WTC11 (cell line): ENCODE measurements around the gene NEK2. TPM values are rescaled to one million over a fixed set of nuclear protein-coding genes. Genes with fewer than 3 reads are reported as not detected.
"Not testable (repeated sequence)": the region's sequence is repeated elsewhere in the genome, so short reads cannot be mapped to it uniquely, and the experiment has no call there.

ENCODE experiments used
- ATAC-seq: fragments of 200-7000 bp; cut with Tn5 transposase; 2 replicates; pipeline ENCODE4 v1.10.0; 2021; ENCODE audit warnings: mild to moderate bottlenecking, moderate library complexity
- CTCF ChIA-PET: fragments of 300-600 bp; sonication (Branson Sonifier 250); formaldehyde crosslinking; loops from one replicate; lab custom pipeline; 2021; ENCODE audit warnings: antibody characterized with exemption; lab: Charles Lee
- POLR2A ChIA-PET: fragments of 350-600 bp; sonication (Branson Sonifier 250); formaldehyde crosslinking; loops from one replicate; lab custom pipeline; 2021; ENCODE audit warnings: antibody characterized with exemption; lab: Charles Lee
- DNase-seq: peaks from one replicate; pipeline ENCODE4 v3.0.0; 2021; ENCODE audit warnings: low spot score
- H3K27ac Mint-ChIP-seq: 2 replicates; pipeline ENCODE4 v1.8.0; 2021; ENCODE audit warnings: mixed read lengths
- H3K27me3 Mint-ChIP-seq: 2 replicates; pipeline ENCODE4 v1.8.0; 2021; ENCODE audit warnings: low read depth, mild to moderate bottlenecking, moderate library complexity, mixed read lengths
- H3K36me3 Mint-ChIP-seq: 2 replicates; pipeline ENCODE4 v1.8.0; 2021; ENCODE audit warnings: mixed read lengths
- H3K4me1 Mint-ChIP-seq: 2 replicates; pipeline ENCODE4 v1.8.0; 2022; ENCODE audit warnings: mixed read lengths
- H3K4me3 Mint-ChIP-seq: 2 replicates; pipeline ENCODE4 v1.8.0; 2021; ENCODE audit warnings: mild to moderate bottlenecking, moderate library complexity, mixed read lengths
- H3K9me3 Mint-ChIP-seq: 2 replicates; pipeline ENCODE4 v1.8.0; 2021; ENCODE audit warnings: mixed read lengths
- AFF4 ChIP-seq: sonication (generic); formaldehyde crosslinking; IDR thresholded peaks from 2 replicates; pipeline ENCODE4 v1.8.1; 2023; ENCODE audit warnings: mild to moderate bottlenecking, missing genetic modification reagents, borderline replicate concordance
- CTCF ChIP-seq: fragments of 200-600 bp; IDR thresholded peaks from 2 replicates; pipeline ENCODE4 v1.8.0; 2022; ENCODE audit warnings: antibody characterized with exemption
- E2F5 ChIP-seq: sonication (generic); formaldehyde crosslinking; IDR thresholded peaks from 2 replicates; pipeline ENCODE4 v1.8.1; 2022; ENCODE audit warnings: mild to moderate bottlenecking, moderate library complexity, missing genetic modification reagents
- ETV6 ChIP-seq: sonication (generic); formaldehyde crosslinking; IDR thresholded peaks from 2 replicates; pipeline ENCODE4 v1.8.1; 2022; ENCODE audit warnings: mild to moderate bottlenecking, missing genetic modification reagents
- IRF2 ChIP-seq: sonication (generic); formaldehyde crosslinking; IDR thresholded peaks from 2 replicates; pipeline ENCODE4 v1.8.0; 2022; ENCODE audit warnings: low read depth, missing genetic modification reagents, borderline replicate concordance
- NFE2L1 ChIP-seq: sonication (generic); formaldehyde crosslinking; IDR thresholded peaks from 2 replicates; pipeline ENCODE4 v1.8.1; 2023; ENCODE audit warnings: missing genetic modification reagents
- NR2C2 ChIP-seq: sonication (generic); formaldehyde crosslinking; IDR thresholded peaks from 2 replicates; pipeline ENCODE4 v1.8.0; 2022; ENCODE audit warnings: mild to moderate bottlenecking, missing genetic modification reagents
- PRDM15 ChIP-seq: sonication (generic); formaldehyde crosslinking; IDR thresholded peaks from 2 replicates; pipeline ENCODE4 v1.8.0; 2022; ENCODE audit warnings: missing genetic modification reagents
- PREB ChIP-seq: sonication (generic); formaldehyde crosslinking; IDR thresholded peaks from 2 replicates; pipeline ENCODE4 v1.8.1; 2022; ENCODE audit warnings: mild to moderate bottlenecking, missing genetic modification reagents, moderate library complexity, borderline replicate concordance
- RORB ChIP-seq: fragments of 250-450 bp; sonication (Bioruptor Pico); IDR thresholded peaks from 2 replicates; pipeline ENCODE4 v1.9.0; 2021; ENCODE audit warnings: mild to moderate bottlenecking
- SOX15 ChIP-seq: fragments of 250-450 bp; sonication (Bioruptor Pico); IDR thresholded peaks from 2 replicates; pipeline ENCODE4 v1.9.0; 2021; ENCODE audit warnings: mild to moderate bottlenecking
- TCF7 ChIP-seq: sonication (generic); formaldehyde crosslinking; IDR thresholded peaks from 2 replicates; pipeline ENCODE4 v1.8.0; 2022; ENCODE audit warnings: mild to moderate bottlenecking, low read depth, missing genetic modification reagents, moderate library complexity
- total RNA-seq: library from RNA; stranded (reverse); gene quantifications from 3 replicates; pipeline ENCODE4 v1.2.3, GENCODE V29; 2021
- TF ChIP-seq, protein P1 (sequence below): fragments of 250-450 bp; sonication (Bioruptor Pico); IDR thresholded peaks from 2 replicates; pipeline ENCODE4 v1.9.0; 2021; ENCODE audit warnings: moderate library complexity, mild to moderate bottlenecking, inconsistent platforms, borderline replicate concordance
- TF ChIP-seq, protein P2 (sequence below): fragments of 250-450 bp; sonication (Bioruptor Pico); IDR thresholded peaks from 2 replicates; pipeline ENCODE4 v2.1.2; 2022; ENCODE audit warnings: mild to moderate bottlenecking, moderate library complexity

Gene NEK2
- total RNA-seq, 1 experiment from 2014 or later: 23.5 TPM

GRCh38 chr1:211683396-211684297 is 8.2 kb upstream of the NEK2 start (continued):
- TF ChIP-seq PREB (CRISPR knock-in tag): no peak
- TF ChIP-seq, protein P1, sequence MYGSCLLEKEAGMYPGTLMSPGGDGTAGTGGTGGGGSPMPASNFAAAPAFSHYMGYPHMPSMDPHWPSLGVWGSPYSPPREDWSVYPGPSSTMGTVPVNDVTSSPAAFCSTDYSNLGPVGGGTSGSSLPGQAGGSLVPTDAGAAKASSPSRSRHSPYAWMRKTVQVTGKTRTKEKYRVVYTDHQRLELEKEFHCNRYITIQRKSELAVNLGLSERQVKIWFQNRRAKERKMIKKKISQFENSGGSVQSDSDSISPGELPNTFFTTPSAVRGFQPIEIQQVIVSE (CRISPR knock-in tag): no peak
- no peak for TF ChIP-seq TCF7
- no peak for TF ChIP-seq NR2C2

GRCh38 chr1:211682186-211682585 is 6.8 kb upstream of the NEK2 start:
- not testable (repeated sequence) for H3K27me3 Mint-ChIP-seq
- CTCF ChIA-PET: interaction anchor here (1.2 to 3.4 kb wide), 8 partner anchors 13 to 774 kb away, joined by 3 to 75 read pairs (median 5); partner anchors contain the start of genes DTL and INTS7

GRCh38 chr1:211680752-211681327 is 5.4 kb upstream of the NEK2 start:
- POLR2A ChIA-PET: no interaction called here
- CTCF ChIA-PET: interaction anchor here (0.7 to 3.4 kb wide), 36 partner anchors 10 to 777 kb away, joined by 3 to 75 read pairs (median 4); partner anchors contain the start of genes DTL, INTS7 and SLC30A1
- TF ChIP-seq IRF2 (CRISPR knock-in tag) (no peak), CTCF (peak; percentile 22; the same call in 1 of the 2 replicates)
- no peaks in the 10 kb centered on the region for H3K27me3 Mint-ChIP-seq
- no peaks in the 10 kb centered on the region for H3K36me3 Mint-ChIP-seq
- no peaks in the 10 kb centered on the region for H3K9me3 Mint-ChIP-seq
- peak; percentile 46 for DNase-seq
- peaks cover 10% of the 10 kb centered on the region for H3K4me1 Mint-ChIP-seq
- peak; percentile 57 for ATAC-seq
- H3K4me3 Mint-ChIP-seq: no peak overlapping the region
- no peak overlapping the region for H3K27ac Mint-ChIP-seq

More at GRCh38 chr1:211682186-211682585, 6.8 kb upstream of the NEK2 start:
- H3K4me1 Mint-ChIP-seq, ATAC-seq, H3K9me3 Mint-ChIP-seq, H3K36me3 Mint-ChIP-seq, DNase-seq, H3K4me3 Mint-ChIP-seq, POLR2A ChIA-PET, H3K27ac Mint-ChIP-seq: not testable (repeated sequence)

DNA sequence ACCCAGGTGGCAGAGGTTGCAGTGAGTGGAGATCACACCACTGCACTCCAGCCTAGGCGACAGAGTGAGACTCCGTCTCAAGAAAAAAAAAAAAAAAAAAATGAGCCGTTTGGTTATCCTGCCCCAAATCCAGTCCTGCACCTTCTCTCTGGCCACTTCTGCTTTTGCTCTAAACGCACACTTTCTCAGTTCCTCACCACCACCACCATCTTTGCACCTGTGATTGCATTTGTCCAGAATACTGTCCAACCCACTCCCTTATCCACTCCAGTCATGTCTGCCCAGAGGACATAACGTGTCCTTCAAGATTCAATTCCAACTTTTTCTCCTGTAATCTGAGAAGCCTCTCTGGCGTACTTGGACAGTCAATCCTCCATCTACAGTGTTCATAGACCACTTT is 2.2 kb upstream of the NEK2 start:
- Mint-ChIP-seq H3K4me3 (no peak overlapping the region), H3K27ac (no peak overlapping the region), H3K27me3 (no peaks in the 10 kb centered on the region), H3K36me3 (peaks cover 14% of the 10 kb centered on the region), H3K4me1 (peaks cover 19% of the 10 kb centered on the region), H3K9me3 (no peaks in the 10 kb centered on the region)
- no peak for ATAC-seq
- ChIA-PET POLR2A (no interaction called here), CTCF (no interaction called here)
- DNase-seq: no peak
- TF ChIP-seq E2F5 (CRISPR knock-in tag) (no peak), NFE2L1 (no peak), SOX15 (CRISPR knock-in tag) (no peak), RORB (CRISPR knock-in tag) (no peak), PRDM15 (CRISPR knock-in tag) (no peak), ETV6 (CRISPR knock-in tag) (no peak), AFF4 (no peak)
- TF ChIP-seq, protein P2, sequence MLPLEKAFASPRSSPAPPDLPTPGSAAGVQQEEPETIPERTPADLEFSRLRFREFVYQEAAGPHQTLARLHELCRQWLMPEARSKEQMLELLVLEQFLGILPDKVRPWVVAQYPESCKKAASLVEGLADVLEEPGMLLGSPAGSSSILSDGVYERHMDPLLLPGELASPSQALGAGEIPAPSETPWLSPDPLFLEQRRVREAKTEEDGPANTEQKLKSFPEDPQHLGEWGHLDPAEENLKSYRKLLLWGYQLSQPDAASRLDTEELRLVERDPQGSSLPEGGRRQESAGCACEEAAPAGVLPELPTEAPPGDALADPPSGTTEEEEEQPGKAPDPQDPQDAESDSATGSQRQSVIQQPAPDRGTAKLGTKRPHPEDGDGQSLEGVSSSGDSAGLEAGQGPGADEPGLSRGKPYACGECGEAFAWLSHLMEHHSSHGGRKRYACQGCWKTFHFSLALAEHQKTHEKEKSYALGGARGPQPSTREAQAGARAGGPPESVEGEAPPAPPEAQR: no peak
